COR-L47 (cell line): ENCODE data around the gene MINDY2.
"Not testable (repeated sequence)": the region's sequence is repeated elsewhere in the genome, so short reads cannot be mapped to it uniquely, and the experiment has no call there.

Experiments
- DNase-seq: peaks from one replicate; lab custom pipeline; 2025; lab: John Stamatoyannopoulos, UW

Gene MINDY2

GRCh38 chr15:58883926-58884325 lies 112.8 kb downstream of the MINDY2 start:
- not testable (repeated sequence) for DNase-seq

- DNase-seq: no peak
Measured at GRCh38 chr15:58886921-58887320, 115.8 kb downstream of the MINDY2 start.

GRCh38 chr15:58889363-58889762 lies 118.3 kb downstream of the MINDY2 start:
- no peak for DNase-seq

GRCh38 chr15:58898150-58898680 lies 127.1 kb downstream of the MINDY2 start:
- DNase-seq: no peak

- DNase-seq: no peak
Measured at GRCh38 chr15:58900631-58901030, 129.5 kb downstream of the MINDY2 start.

- no peak for DNase-seq
Measured at GRCh38 chr15:58908550-58909309, 137.6 kb downstream of the MINDY2 start.

- DNase-seq: no peak
Measured at GRCh38 chr15:58909616-58910015, 138.5 kb downstream of the MINDY2 start.

- DNase-seq: no peak
Measured at GRCh38 chr15:58910456-58910855, 139.4 kb downstream of the MINDY2 start.
